Stromal cell of bone marrow (primary cell): ENCODE data around the gene RNASE12.
"Not testable (repeated sequence)": the region's sequence is repeated elsewhere in the genome, so short reads cannot be mapped to it uniquely, and the experiment has no call there.

Source experiments
- DNase-seq: peaks from one replicate; pipeline ENCODE4 v3.0.0-alpha.2; 2012; ENCODE audit warnings: low read depth

RNASE12 gene

DNA sequence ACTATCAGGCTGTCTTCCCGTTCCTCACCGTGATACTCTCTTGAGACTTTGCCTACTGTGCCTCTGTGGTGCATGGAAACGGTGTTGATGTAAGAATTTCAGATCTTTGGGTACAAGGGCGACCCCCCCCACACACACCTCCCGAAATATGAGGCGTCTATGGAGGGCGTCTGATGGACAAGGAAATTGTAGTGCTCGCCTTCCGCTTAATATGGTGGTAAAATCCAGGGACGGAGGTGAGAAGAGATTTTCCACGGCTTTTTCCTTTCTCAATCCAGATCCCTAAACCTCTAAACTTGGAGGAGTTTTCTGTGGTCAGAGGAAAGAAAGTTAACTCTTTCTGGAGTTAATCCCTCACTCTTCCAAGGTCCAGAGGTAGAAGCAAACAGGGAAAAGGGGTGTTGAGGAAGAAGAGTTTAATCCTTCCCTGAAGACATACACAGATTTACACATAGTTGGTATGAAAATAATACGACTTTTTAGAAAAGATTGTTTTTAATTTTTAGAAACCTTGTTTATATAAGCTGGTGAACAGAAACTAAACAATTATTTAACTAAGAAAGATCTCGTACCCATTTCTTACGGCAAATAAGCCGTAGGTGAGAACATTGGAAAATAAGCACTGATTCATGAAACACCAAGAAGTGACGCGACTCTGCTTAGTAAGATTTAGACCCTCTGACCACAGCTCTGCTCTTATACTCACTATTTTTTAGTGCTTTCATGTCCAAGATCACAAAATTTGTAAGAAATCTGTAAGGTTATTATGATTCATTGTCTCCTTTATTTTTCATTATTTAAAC, 23.1 kb upstream of the RNASE12 start:
- DNase-seq, result no peak

DNA sequence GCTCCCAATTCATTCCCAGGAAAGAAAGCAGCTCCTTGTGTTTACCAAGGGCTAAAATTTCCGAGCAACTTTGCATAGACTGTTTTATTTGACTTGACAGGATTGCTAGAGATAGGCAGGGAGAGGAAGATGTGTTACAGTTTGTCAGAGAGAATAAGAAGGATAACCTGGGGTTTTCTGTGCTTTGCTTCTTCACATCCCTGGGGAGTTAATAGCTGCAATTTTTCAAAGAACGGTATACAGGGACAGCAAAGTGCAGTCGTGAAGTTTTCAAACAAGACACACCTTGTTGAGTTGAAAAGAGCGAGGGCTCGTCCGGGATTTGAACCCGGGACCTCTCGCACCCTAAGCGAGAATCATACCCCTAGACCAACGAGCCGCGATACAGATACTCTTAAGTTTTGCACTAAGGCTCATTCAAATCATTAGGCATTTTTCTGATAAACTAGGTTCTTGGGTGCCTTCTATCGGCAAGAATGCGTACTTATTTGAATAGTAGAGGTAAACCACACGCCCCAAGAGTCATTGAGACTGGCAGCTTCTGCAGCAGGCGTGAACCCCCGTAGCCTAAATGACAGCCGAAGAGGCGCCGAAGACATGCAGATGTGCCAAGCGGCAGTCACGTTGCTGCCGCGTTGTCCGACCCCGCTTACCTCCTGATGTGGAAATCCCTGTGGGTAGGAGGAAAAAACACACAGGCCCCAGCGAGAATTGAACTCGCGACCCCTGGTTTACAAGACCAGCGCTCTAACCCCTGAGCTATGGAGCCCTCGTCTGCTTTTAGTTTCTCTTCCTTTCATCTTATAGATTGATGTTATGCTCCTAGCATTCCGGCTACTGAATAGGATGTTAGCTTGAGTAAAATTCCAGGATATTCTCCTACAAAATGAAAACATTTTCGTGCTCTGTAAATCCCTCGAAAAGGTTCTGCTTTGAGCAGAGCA, 22.2 kb upstream of the RNASE12 start:
- DNase-seq, result peak; percentile 88

DNA sequence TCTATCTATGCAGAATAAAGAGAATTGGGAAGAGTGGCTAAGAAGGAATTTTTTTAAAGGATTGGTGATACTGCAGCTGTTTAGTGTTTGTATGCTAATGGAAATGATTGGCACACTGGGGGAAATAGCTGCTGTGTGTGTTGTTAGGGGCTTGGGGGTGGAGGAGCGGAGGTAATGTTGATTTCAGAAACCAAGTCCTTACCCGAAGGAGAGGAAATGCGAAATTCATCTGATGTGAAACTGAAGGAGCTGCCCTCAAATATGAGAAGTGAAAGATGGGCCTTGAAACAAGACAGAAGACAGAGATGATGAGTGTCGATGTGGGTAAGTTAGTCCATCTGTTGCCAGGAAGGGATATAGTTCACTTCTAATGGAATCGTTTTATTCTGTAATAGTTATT, 21.2 kb upstream of the RNASE12 start:
- DNase-seq, result no peak

- DNase-seq, result no peak
Measured at GRCh38 chr14:20611277-20611676, 20.1 kb upstream of the RNASE12 start.

GRCh38 chr14:20610002-20610765, 19.0 kb upstream of the RNASE12 start:
- DNase-seq, result peak; percentile 27

DNA sequence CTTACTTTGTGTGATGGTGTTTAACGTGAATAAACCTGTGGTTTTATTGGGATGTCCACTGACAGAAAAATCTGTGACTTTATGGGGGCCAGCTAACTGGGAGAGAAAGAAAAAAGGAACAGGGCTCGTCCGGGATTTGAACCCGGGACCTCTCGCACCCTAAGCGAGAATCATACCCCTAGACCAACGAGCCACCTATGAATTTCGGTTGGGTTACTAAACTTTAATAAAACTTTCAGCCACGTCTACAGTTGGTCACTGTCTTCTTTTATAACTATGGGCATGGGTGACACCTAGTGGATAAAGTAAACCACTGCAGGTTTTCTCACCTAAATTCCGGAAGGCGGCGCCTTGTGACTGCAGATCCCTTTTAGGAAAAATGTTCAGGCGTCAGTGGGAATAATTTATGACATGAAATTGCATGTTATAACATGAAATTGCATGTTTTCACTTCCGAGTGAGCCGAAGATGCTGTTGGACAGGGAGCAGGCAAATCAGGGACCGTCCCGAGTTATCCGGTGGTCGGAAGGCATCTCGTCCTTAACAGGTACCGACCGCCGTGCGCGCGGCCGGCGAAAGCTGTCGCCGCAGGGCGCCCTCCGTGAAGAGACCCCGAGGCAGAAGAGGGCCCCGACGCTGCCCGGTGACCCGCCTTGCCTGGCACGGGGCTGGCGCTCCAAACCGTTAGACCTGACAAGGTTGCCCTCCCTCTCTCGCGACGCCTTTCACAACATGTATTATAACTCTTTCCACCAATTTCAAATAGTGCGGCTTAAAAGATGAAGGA, 18.2 kb upstream of the RNASE12 start:
- peak; percentile 78 for DNase-seq

DNA sequence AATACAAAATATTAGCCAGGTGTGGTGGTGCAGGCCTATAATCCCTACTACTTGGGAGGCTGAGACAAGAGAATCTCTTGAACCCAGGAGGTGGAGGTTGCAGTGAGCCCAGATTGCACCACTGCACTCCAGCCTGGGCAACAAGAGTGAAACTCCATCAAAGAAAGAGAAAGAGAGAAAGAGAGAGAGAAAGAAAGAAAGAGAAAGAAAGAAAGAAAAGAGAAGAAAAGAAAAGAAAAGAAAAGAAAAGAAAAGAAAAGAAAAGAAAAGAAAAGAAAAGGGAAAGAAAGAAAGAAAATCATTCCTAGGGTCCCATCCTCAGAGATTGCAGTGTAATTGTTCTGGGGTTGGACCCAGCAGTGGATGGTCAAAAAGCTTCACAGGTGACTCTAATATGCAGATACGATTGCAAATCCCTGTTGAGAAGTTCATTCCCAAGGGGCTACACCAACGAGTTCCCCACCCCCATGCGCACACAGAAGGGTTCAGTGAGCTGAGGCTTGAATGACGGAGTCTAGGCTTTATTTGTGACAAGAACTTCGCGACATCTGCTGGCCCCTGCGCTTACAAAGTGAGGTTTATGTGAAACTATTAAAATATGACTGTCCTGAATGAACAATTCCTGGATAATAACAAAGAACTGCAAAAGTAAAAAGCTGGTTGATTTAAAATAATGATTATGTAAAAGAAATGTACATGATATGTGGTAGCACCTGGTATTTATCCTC, 17.4 kb upstream of the RNASE12 start:
- DNase-seq, result no peak

DNA sequence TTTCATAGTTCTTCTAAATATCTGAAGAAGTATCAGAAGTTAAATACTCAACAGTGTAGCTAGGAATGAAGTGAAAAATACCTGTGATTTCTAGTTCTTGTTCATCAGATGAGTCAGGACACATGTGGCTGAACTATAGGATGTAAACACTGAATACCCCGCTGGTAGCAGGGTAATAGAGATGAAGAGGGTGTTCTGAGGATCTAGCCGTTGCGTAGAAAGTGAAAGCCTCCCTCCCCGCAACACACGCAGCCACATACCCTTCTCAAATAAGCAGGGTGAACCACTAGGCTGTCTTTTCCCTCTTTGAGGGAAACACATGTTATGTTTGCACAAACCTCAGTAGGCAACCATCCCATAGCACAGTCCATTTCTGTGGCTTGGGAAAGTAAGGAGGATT, 16.4 kb upstream of the RNASE12 start:
- DNase-seq, result no peak

- DNase-seq, result no peak
Measured at GRCh38 chr14:20606902-20607242, 15.7 kb upstream of the RNASE12 start.

- no peak for DNase-seq
Measured at GRCh38 chr14:20606190-20606901, 15.2 kb upstream of the RNASE12 start.

GRCh38 chr14:20603813-20604690, 12.9 kb upstream of the RNASE12 start:
- DNase-seq, result no peak

- no peak for DNase-seq
Measured at GRCh38 chr14:20602583-20602982, 11.4 kb upstream of the RNASE12 start.

- DNase-seq, result no peak
Measured at GRCh38 chr14:20601522-20601921, 10.3 kb upstream of the RNASE12 start.

DNA sequence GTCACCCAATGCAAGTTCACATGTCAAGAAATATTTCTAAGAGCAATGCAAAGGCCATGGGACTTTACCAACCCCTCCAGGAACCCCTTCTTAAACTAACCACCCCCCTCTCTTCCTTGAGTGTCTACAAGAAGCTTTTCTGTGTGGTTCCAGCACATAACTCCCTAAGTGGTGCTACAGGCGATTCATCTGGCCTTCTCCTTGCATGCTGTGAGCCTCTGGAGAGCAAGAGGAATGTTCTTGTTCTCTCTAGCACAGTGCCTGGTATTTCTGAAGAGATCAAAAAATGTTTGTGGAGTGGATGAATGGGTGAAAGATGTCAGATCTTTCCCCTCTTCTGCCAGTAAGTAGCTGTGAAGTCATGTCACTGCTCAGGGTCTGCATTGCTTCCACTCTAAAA, 5.9 kb upstream of the RNASE12 start:
- DNase-seq, result no peak

- not testable (repeated sequence) for DNase-seq
Measured at GRCh38 chr14:20595726-20596125, 4.5 kb upstream of the RNASE12 start.

DNA sequence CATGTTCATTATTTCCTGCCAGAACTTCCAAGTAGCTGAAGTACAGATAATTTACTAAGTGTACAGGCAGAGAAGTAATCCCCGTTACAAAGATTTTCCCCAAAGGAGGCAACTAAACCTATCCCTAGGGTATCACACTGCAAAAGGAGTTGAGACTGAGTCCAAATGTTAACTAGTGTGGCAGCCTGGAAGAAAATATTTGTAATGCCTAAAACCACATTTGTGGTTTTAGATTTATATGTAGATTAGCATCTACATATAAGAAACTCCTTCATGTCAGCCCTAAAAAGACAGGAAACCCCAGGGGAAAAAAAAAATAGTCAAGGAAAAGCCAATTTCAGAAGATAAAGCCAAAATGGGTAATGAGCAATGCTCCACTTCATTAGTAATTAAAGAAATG, 1.4 kb upstream of the RNASE12 start:
- no peak for DNase-seq

DNA sequence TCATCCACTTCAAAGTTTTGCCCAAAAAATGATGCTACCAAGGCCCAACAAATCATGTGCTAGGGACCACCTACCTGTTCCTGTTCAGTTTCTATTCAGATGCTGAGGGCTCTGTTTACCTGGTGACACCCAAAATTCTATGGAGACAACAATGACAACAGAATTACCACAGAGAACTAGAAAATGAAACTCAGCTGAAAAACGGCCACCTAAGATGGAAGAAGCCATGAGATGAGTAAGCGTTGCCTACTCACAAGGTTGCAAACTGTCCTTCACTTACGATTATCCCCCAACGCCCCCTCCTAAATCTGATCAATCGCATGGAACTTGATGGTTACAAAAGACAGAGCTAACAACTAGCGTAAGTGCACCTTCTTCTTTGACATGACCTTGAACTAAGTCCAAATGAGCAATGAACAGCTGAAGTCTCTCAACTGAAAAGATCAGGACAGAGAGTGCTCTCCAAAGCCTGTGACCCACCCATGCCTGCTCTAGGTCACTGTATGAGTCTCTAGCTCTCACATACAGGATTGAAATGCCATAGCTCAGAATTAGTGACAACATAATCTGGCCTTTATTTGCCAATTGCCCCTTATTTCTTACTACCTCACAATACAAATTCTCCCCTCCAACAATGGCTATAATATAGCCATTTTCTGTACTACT, 3.6 kb downstream of the RNASE12 start, which contains the start of gene RNASE11:
Gene RNASE11 (minus strand): TSS at position 513 of the 666 bp plus-strand sequence.
- DNase-seq, result no peak

GRCh38 chr14:20583908-20584307, 7.3 kb downstream of the RNASE12 start:
- no peak for DNase-seq

DNA sequence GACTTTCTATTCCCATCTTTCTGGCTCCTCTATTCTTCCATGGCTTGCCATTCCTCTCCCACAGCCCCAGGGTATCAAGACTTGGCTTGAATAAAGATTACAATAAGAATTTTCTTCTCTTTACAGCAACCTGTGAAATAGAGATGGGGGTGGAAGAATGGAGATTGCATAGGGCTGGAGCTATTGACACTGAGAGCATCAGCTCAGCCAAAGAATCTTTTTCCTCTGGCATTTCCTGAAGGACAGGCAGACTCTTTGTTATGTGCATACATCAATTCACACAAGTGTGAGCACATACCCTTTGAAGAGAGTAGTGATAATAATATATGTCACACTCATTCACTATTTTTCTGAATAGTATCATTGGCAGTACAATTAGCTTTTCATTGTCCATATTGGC, 8.0 kb downstream of the RNASE12 start:
- no peak for DNase-seq
